CD14-positive monocyte (primary cell): ENCODE measurements around the gene SLC35F5. TPM values are rescaled to one million over a fixed set of nuclear protein-coding genes. Genes with fewer than 3 reads are reported as not detected.

Experiments used
- DNase-seq, 3 donors: peaks; one replicate each; pipeline ENCODE4 v3.0.0-alpha.2; 2011 to 2022
- H2AFZ ChIP-seq: 2 replicates; pipeline ENCODE4 v1.6.0; 2012; ENCODE audit warnings: mild to moderate bottlenecking, low read depth, low read length, inconsistent platforms; ENCODE audit not compliant: insufficient read depth, poor library complexity, severe bottlenecking
- H3K27ac ChIP-seq, 2 donors: 1 replicate in 1 of 2; 2 replicates in 1 of 2; pipeline ENCODE4 v1.5.1; 2012 to 2013; ENCODE audit warnings: low read length in 2 of 2, control low read depth in 1 of 2, inconsistent platforms in 1 of 2, low read depth in 1 of 2, mild to moderate bottlenecking in 1 of 2
- H3K27me3 ChIP-seq, 2 donors: one replicate each; pipeline versions ENCODE4 v1.6.0 to v1.6.1; 2011 to 2013; ENCODE audit warnings: low read length in 2 of 2; ENCODE audit not compliant: control insufficient read depth in 2 of 2, insufficient read depth in 2 of 2
- H3K36me3 ChIP-seq, 2 donors: replicated peaks in 1 of 2; 1 replicate in 1 of 2; 2 replicates in 1 of 2; pipeline versions ENCODE4 v1.5.1 to v1.6.1; 2012 to 2013; ENCODE audit warnings: low read length in 2 of 2, control low read depth in 1 of 2, inconsistent platforms in 1 of 2, mild to moderate bottlenecking in 1 of 2; ENCODE audit not compliant: insufficient read depth in 2 of 2, control insufficient read depth in 1 of 2
- H3K4me1 ChIP-seq, 2 donors: 1 replicate in 1 of 2; 2 replicates in 1 of 2; pipeline versions ENCODE4 v1.5.1 to v1.6.1; 2012 to 2013; ENCODE audit warnings: low read length in 2 of 2, control low read depth in 1 of 2, inconsistent platforms in 1 of 2, mild to moderate bottlenecking in 1 of 2, moderate library complexity in 1 of 2; ENCODE audit not compliant: insufficient read depth in 2 of 2, control insufficient read depth in 1 of 2
- H3K4me2 ChIP-seq: replicated peaks from 2 replicates; pipeline ENCODE3; 2012; ENCODE audit warnings: low read length, moderate library complexity, mild to moderate bottlenecking; ENCODE audit not compliant: poor library complexity, severe bottlenecking; ENCODE audit errors: extremely low read depth
- H3K4me3 ChIP-seq, 3 experiments: fragments of 200-600 bp in 1 of 3; sonication (generic) in 1 of 3; replicated peaks in 1 of 3; 1 replicate in 2 of 3; 2 replicates in 1 of 3; pipeline ENCODE4 v1.5.1; 2011 to 2013; ENCODE audit warnings: low read length in 3 of 3, mild to moderate bottlenecking in 3 of 3, control low read depth in 2 of 3, low read depth in 2 of 3, inconsistent platforms in 1 of 3, moderate library complexity in 1 of 3
- H3K79me2 ChIP-seq: 2 replicates; pipeline ENCODE4 v1.6.0; 2012; ENCODE audit warnings: mild to moderate bottlenecking, control low read depth, inconsistent platforms, low read length, moderate library complexity; ENCODE audit not compliant: insufficient read depth
- H3K9ac ChIP-seq: 2 replicates; pipeline ENCODE4 v1.6.0; 2017; ENCODE audit warnings: low read length, mild to moderate bottlenecking; ENCODE audit not compliant: insufficient read depth, poor library complexity, severe bottlenecking
- H3K9me3 ChIP-seq, 2 donors: replicated peaks in 1 of 2; 1 replicate in 1 of 2; 2 replicates in 1 of 2; pipeline versions ENCODE4 v1.5.1 to v1.6.1; 2012 to 2013; ENCODE audit warnings: low read length in 2 of 2, control low read depth in 1 of 2; ENCODE audit not compliant: control insufficient read depth in 1 of 2, insufficient read depth in 1 of 2
- H4K20me1 ChIP-seq: 2 replicates; pipeline ENCODE4 v1.6.0; 2012; ENCODE audit warnings: mild to moderate bottlenecking, low read length, control low read depth, moderate library complexity; ENCODE audit not compliant: insufficient read depth
- H3K27ac Mint-ChIP-seq, 7 donors: one replicate each; pipeline ENCODE4 v1.8.0; 2020; ENCODE audit warnings: mild to moderate bottlenecking in 7 of 7, mixed read lengths in 7 of 7, moderate library complexity in 6 of 7, inconsistent platforms in 2 of 7
- H3K27me3 Mint-ChIP-seq, 3 donors: one replicate each; pipeline ENCODE4 v1.8.0; 2021 to 2022; ENCODE audit warnings: low read depth in 3 of 3, mild to moderate bottlenecking in 3 of 3, mixed read lengths in 3 of 3, moderate library complexity in 3 of 3, inconsistent platforms in 1 of 3
- H3K36me3 Mint-ChIP-seq, 2 donors: one replicate each; pipeline ENCODE4 v1.8.0; 2020; ENCODE audit warnings: mixed read lengths in 2 of 2, inconsistent platforms in 1 of 2, mild to moderate bottlenecking in 1 of 2
- H3K4me1 Mint-ChIP-seq: one replicate; pipeline ENCODE4 v1.8.0; 2020; ENCODE audit warnings: mild to moderate bottlenecking, mixed read lengths
- H3K4me3 Mint-ChIP-seq, 2 donors: one replicate each; pipeline ENCODE4 v1.8.0; 2020; ENCODE audit warnings: mild to moderate bottlenecking in 2 of 2, mixed read lengths in 2 of 2, moderate library complexity in 1 of 2
- H3K9me3 Mint-ChIP-seq, 7 donors: one replicate each; pipeline ENCODE4 v1.8.0; 2020 to 2022; ENCODE audit warnings: mixed read lengths in 7 of 7, mild to moderate bottlenecking in 6 of 7, moderate library complexity in 6 of 7, inconsistent platforms in 2 of 7
- CTCF ChIP-seq: fragments of 200-600 bp; IDR thresholded peaks from one replicate; pipeline ENCODE4 v1.8.0; 2022; ENCODE audit warnings: antibody characterized with exemption, mild to moderate bottlenecking
- WGBS: methylation state at CpG from one replicate; pipeline ENCODE4 v1.1.5; 2013; ENCODE audit warnings: missing lambda C conversion rate; ENCODE audit not compliant: insufficient coverage; 5-methylcytosine and 5-hydroxymethylcytosine counted together
- intact Hi-C, 2 donors: fragments of 100-400 bp; cut with micrococcal nuclease; formaldehyde crosslinking; loops; one replicate each; pipeline versions ENCODE4 v1.15.0 to v1.15.1; 2023
- polyA plus RNA-seq, 3 donors: library from polyadenylated mRNA; depleted of rRNA in 1 of 3; unstranded in 2 of 3; stranded (reverse) in 1 of 3; fragments of 300-500 nt in 2 of 3; fragments of >200 nt in 1 of 3; fragmentation: Illumina TruSeq in 2 of 3; gene quantifications; 1 replicate in 2 of 3; 2 replicates in 1 of 3; pipeline ENCODE4 v1.2.3, GENCODE V29; 2012 to 2021

The SLC35F5 gene
- polyA plus RNA-seq, 3 donors = 11.7 to 18.2 (median 13.6) TPM

- no peak for DNase-seq
- intact Hi-C loops = no loop called here
- no peak overlapping the region for H3K4me2 ChIP-seq
- H4K20me1 ChIP-seq = no peaks in the 10 kb centered on the region
- Mint-ChIP-seq H3K4me3 (no peak overlapping the region), H3K9me3 (peaks cover 0 to 10% (median 3%) of the 10 kb centered on the region in 7 donors), H3K27me3 (no peaks in the 10 kb centered on the region), H3K36me3 (no peaks in the 10 kb centered on the region), H3K4me1 (peaks cover 5% of the 10 kb centered on the region), H3K27ac (no peak overlapping the region)
- no peaks in the 10 kb centered on the region for H3K79me2 ChIP-seq
- no peak for TF ChIP-seq CTCF
- no CpG with 5 or more reads among the region's 2 CpGs for WGBS
- no peaks in the 10 kb centered on the region for H3K36me3 ChIP-seq
- H3K27me3 ChIP-seq = no peaks in the 10 kb centered on the region
- H3K4me3 ChIP-seq = no peak overlapping the region
- no peaks in the 10 kb centered on the region for H3K9me3 ChIP-seq
- H3K4me1 ChIP-seq = no peaks in the 10 kb centered on the region
- H2AFZ ChIP-seq = no peak overlapping the region
- no peak overlapping the region for H3K9ac ChIP-seq
- no peak overlapping the region for H3K27ac ChIP-seq
Measured at GRCh38 chr2:113686537-113686936, 69.9 kb downstream of the SLC35F5 start.

- Mint-ChIP-seq H3K9me3 (peaks cover 0 to 15% (median 5%) of the 10 kb centered on the region in 7 donors), H3K4me1 (no peaks in the 10 kb centered on the region)
Measured at GRCh38 chr2:113685471-113685870, 71.0 kb downstream of the SLC35F5 start.

More at GRCh38 chr2:113685471-113685870, 71.0 kb downstream of the SLC35F5 start:
- Histone ChIP-seq H3K4me3 (no peak overlapping the region), H2AFZ (no peak overlapping the region), H3K36me3 (no peaks in the 10 kb centered on the region), H3K9me3 (no peaks in the 10 kb centered on the region), H3K9ac (no peak overlapping the region), H3K4me1 (no peaks in the 10 kb centered on the region), H3K4me2 (no peak overlapping the region), H4K20me1 (no peaks in the 10 kb centered on the region), H3K27ac (no peak overlapping the region), H3K79me2 (no peaks in the 10 kb centered on the region), H3K27me3 (no peaks in the 10 kb centered on the region)
- Mint-ChIP-seq H3K36me3 (no peaks in the 10 kb centered on the region), H3K27me3 (no peaks in the 10 kb centered on the region), H3K27ac (no peak overlapping the region), H3K4me3 (no peak overlapping the region)
- 100% methylated on average over 3 of the region's 8 CpGs for WGBS
- DNase-seq = no peak
- intact Hi-C loops = no loop called here
- no peak for TF ChIP-seq CTCF
